ENCODE data around the gene CDK2AP2. TPM values are rescaled to one million over a fixed set of nuclear protein-coding genes. Genes with fewer than 3 reads are reported as not detected.

CDK2AP2 gene
- polyA plus RNA-seq, 1 of the 3 experiments (the other 2 are of a cell fraction) = 47.9 TPM

- TF ChIP-seq RFX5 (IDR thresholded peaks at IDR 0.05; ENCODE audit: low read length) (no peak), EZH2phosphoT487 (IDR thresholded peaks at IDR 0.05; ENCODE audit: borderline replicate concordance, low read depth) (no peak), RCOR1 (IDR thresholded peaks at IDR 0.05; ENCODE audit: low read length) (no peak), JUND (IDR thresholded peaks at IDR 0.05) (no peak), TEAD4 (IDR thresholded peaks at IDR 0.05; ENCODE audit: borderline replicate concordance, insufficient read depth) (no peak), CHD2 (IDR thresholded peaks at IDR 0.05; ENCODE audit: low read length, partially characterized antibody) (peak; percentile 69), ELF1 (IDR thresholded peaks at IDR 0.05) (no peak), PBX3 (IDR thresholded peaks at IDR 0.05) (peak; percentile 47; the same call in 1 of the 2 replicates), ZBTB33 (IDR thresholded peaks at IDR 0.05; ENCODE audit: borderline replicate concordance, low read depth) (no peak), TCF12 (IDR thresholded peaks at IDR 0.05) (no peak)
Measured at GRCh38 chr11:67468759-67469507, 39.0 kb downstream of the CDK2AP2 start, which contains the start of gene TMEM134 (continued).

GRCh38 chr11:67468456-67468758 is 39.6 kb downstream of the CDK2AP2 start:
- Histone ChIP-seq H3F3A (replicated peaks; ENCODE audit: insufficient read depth) (peaks cover 10% of the 10 kb centered on the region), H3K36me3 (replicated peaks in 1 of 2; ENCODE audit: control insufficient read depth in 1 of 2, insufficient read depth in 2 of 2, low read length in 1 of 2) (no peaks in the 10 kb centered on the region), H3K27ac (ENCODE audit: low read depth in 2 of 2, low read length in 1 of 2) (peak overlapping the region; percentile 56 to 58; a peak in 2 of 4 replicates), H4K20me1 (ENCODE audit: insufficient read depth) (no peaks in the 10 kb centered on the region), H3K9me2 (no peaks in the 10 kb centered on the region), H3K4me2 (peak overlapping the region; percentile 98), H3K9me3 (no peaks in the 10 kb centered on the region), H2AFZ (ENCODE audit: low read depth) (peak overlapping the region; percentile 63; the same call in 1 of the 2 replicates), H3K4me3 (ENCODE audit: low read depth in 2 of 2, low read length in 1 of 2) (peak overlapping the region; percentile 73 to 90), H3K9ac (peak overlapping the region; percentile 87), H3K4me1 (ENCODE audit: control insufficient read depth in 1 of 2, insufficient read depth in 2 of 2, low read depth in 1 of 2, low read length in 1 of 2) (peaks cover 9 to 35% of the 10 kb centered on the region in 2 experiments; a peak in 2 of 4 replicates), H3K79me2 (ENCODE audit: insufficient read depth) (peaks cover 7% of the 10 kb centered on the region; the same call in 1 of the 2 replicates), H3K27me3 (ENCODE audit: insufficient read depth) (no peaks in the 10 kb centered on the region)
- ChIA-PET POLR2A (interaction anchor here (0.6 to 2.9 kb wide), 6 partner anchors 15 to 243 kb away, joined by 3 to 13 read pairs (median 6); partner anchors contain the start of genes AIP, PPP1CA, RAD9A and RPS6KB2), CTCF (interaction anchor here (0.8 to 3.4 kb wide), 10 partner anchors 8 to 119 kb away, joined by 3 to 32 read pairs (median 5); partner anchors contain the start of gene PPP1CA)
- 25% methylated on average over 2 of the region's 6 CpGs for WGBS (ENCODE audit: low lambda C conversion rate)
- no peak for DNase-seq
- TF ChIP-seq JUND (IDR thresholded peaks at IDR 0.05) (no peak), RFX5 (IDR thresholded peaks at IDR 0.05; ENCODE audit: low read length) (no peak), NRF1 (IDR thresholded peaks at IDR 0.05; ENCODE audit: low read depth, low read length) (no peak), ELF1 (IDR thresholded peaks at IDR 0.05) (no peak), SIN3A (IDR thresholded peaks at IDR 0.05; ENCODE audit: borderline replicate concordance, low read depth, low read length) (no peak), ZBTB33 (IDR thresholded peaks at IDR 0.05; ENCODE audit: borderline replicate concordance, low read depth) (no peak), RCOR1 (IDR thresholded peaks at IDR 0.05; ENCODE audit: low read length) (no peak), MXI1 (IDR thresholded peaks at IDR 0.05; ENCODE audit: low read depth, low read length) (no peak), YY1 (IDR thresholded peaks at IDR 0.05; ENCODE audit: low read depth) (no peak), CHD2 (IDR thresholded peaks at IDR 0.05; ENCODE audit: low read length, partially characterized antibody) (no peak), USF2 (IDR thresholded peaks at IDR 0.05; ENCODE audit: borderline replicate concordance, low read depth, low read length) (no peak), USF1 (IDR thresholded peaks at IDR 0.05; ENCODE audit: borderline replicate concordance, low read depth) (no peak), REST (IDR thresholded peaks at IDR 0.05; ENCODE audit: low read depth, low read length) (no peak), NFIC (IDR thresholded peaks at IDR 0.05; ENCODE audit: borderline replicate concordance) (no peak), RAD21 (IDR thresholded peaks at IDR 0.05; ENCODE audit: low read length) (no peak)
